Activated naive CD8-positive, alpha-beta T cell treated with anti-CD3 and anti-CD28 coated beads, Interleukin-2, amount 10 ng/mL, durations not matched to agents 7 days and 5 days (primary cell): ENCODE measurements around the gene SLIT3. TPM values are rescaled to one million over a fixed set of nuclear protein-coding genes. Genes with fewer than 3 reads are reported as not detected.

Source experiments
- ATAC-seq: fragments of 150-1000 bp; cut with Tn5 transposase; one replicate; pipeline ENCODE4 v1.10.0; 2021; ENCODE audit warnings: low read depth, moderate library complexity
- POLR2A ChIA-PET: fragments of 350-600 bp; sonication (Branson Sonifier 250); formaldehyde crosslinking; loops from one replicate; lab custom pipeline; 2021; ENCODE audit warnings: antibody characterized with exemption; lab: Charles Lee
- DNase-seq: peaks from one replicate; pipeline ENCODE4 v3.0.0; 2021
- H3K27ac Mint-ChIP-seq: one replicate; pipeline ENCODE4 v1.8.0; 2022; ENCODE audit warnings: mild to moderate bottlenecking, mixed read lengths
- H3K27me3 Mint-ChIP-seq: one replicate; pipeline ENCODE4 v1.8.0; 2022; ENCODE audit warnings: mild to moderate bottlenecking, moderate library complexity, mixed read lengths
- H3K36me3 Mint-ChIP-seq: one replicate; pipeline ENCODE4 v1.8.0; 2021; ENCODE audit warnings: mild to moderate bottlenecking, mixed read lengths
- H3K4me1 Mint-ChIP-seq: one replicate; pipeline ENCODE4 v1.8.0; 2021; ENCODE audit warnings: mixed read lengths
- H3K4me3 Mint-ChIP-seq: one replicate; pipeline ENCODE4 v1.8.0; 2022; ENCODE audit warnings: mild to moderate bottlenecking, moderate library complexity, mixed read lengths
- H3K9me3 Mint-ChIP-seq: one replicate; pipeline ENCODE4 v1.8.0; 2021; ENCODE audit warnings: mixed read lengths
- total RNA-seq, 2 experiments: library from RNA; stranded (reverse); gene quantifications; one replicate each; pipeline ENCODE4 v1.2.3, GENCODE V29; 2021

Gene SLIT3
- total RNA-seq = not detected

DNA sequence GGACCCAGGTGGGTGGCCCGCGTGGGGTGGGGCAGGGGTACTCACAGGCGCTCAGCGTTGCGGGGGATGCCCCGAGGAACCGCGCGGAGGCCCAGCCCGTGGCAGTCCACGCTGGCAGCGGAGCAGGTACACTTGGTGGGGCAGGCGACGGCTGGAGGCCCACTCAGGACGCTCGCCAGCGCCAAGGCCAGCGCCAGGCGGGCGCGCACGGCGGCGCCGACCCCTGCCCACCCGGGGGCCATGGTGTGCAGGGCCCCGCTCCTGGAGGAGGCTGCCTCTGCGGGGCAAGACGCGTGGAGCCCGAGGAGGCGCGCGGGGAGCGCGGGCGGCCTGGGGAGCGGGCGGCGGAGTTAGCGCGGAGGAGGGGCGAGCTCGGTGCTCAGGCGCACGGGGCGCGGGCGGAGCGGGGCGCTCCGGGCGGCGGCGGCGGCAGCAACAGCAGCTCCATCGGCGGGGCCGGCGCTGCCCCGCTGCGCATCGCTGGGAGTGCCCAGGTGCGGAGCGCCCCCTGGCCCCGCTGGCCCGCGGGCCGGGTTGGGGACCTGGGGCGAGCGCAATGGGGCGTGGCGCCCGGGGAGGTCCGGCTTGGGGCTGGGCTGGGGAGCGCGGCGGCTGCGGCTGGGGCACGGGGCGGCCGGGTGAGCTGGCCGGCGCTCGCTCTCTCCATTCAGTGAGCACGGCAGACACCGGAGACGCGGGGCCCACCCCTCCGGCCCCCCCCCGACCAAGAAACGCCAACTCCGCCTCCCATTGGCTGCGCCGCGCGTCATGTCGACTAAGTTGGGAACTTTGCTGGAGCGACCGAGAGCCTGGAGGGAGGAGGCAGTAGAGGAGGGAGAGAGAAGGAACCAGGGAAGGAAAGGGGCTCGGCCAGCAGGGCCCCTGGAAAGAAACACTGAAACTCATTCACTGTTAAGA is at the start of gene SLIT3:
SLIT3 (minus strand) TSS at position 672 of the 918 bp plus-strand sequence; CDS start at position 242, 430 bp downstream.
- ATAC-seq = no peak
- Mint-ChIP-seq H3K27ac (no peak within 1 kb of the TSS), H3K36me3 (no peaks in the 10 kb centered on the region), H3K27me3 (peaks cover 49% of the 10 kb centered on the region), H3K9me3 (no peaks in the 10 kb centered on the region), H3K4me3 (no peak within 1 kb of the TSS), H3K4me1 (peaks cover 9% of the 10 kb centered on the region)
- no peak for DNase-seq
- POLR2A ChIA-PET = no interaction called here

DNA sequence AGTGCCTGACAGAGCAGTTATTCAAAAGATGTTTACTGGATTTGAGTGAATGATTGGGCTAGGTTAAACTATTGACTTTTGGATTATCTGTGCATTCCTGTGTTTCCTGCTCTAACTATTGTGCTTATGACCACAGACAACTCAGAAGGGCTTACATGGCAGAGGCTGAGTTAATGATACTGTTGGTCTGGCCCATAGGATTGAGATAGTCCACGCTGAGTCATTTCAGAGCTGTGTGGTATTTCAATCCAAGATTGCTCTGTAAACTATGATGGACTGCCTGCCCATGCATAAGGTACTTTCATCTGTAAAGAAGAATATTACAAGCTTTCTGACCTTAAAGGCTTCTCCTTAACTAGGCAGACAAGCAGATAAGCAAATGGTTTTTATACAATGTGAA is 49.1 kb upstream of the SLIT3 start:
- no peaks in the 10 kb centered on the region for H3K36me3 Mint-ChIP-seq
- H3K27me3 Mint-ChIP-seq = peaks cover 4% of the 10 kb centered on the region
- H3K27ac Mint-ChIP-seq = no peak overlapping the region
- H3K4me3 Mint-ChIP-seq = no peak overlapping the region
- POLR2A ChIA-PET = no interaction called here
- H3K4me1 Mint-ChIP-seq = no peaks in the 10 kb centered on the region
- DNase-seq (no peak), ATAC-seq (no peak)
- no peaks in the 10 kb centered on the region for H3K9me3 Mint-ChIP-seq

DNA sequence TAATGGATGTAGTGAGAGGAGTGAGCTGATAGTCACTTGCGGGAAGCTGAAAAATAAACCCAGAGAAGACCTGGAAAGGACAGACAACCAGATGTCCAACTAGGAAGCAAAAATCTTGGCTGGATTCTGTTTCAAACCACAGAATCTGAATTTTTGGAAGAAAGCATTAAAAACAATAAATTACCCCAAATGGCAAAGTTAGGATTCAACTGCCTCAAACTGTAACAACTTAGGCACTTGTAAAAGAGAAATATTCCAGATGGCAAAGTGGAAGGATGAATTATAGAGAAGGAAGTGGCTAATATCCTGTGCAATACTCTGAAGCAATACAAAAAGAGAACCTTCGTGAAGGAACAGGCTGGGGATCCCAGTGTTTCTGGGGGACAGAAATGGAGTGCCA is 46.8 kb upstream of the SLIT3 start:
- POLR2A ChIA-PET = no interaction called here
- Mint-ChIP-seq H3K27ac (no peak overlapping the region), H3K4me1 (no peaks in the 10 kb centered on the region), H3K36me3 (no peaks in the 10 kb centered on the region), H3K4me3 (no peak overlapping the region), H3K27me3 (peaks cover 6% of the 10 kb centered on the region), H3K9me3 (no peaks in the 10 kb centered on the region)
- DNase-seq (no peak), ATAC-seq (no peak)

DNA sequence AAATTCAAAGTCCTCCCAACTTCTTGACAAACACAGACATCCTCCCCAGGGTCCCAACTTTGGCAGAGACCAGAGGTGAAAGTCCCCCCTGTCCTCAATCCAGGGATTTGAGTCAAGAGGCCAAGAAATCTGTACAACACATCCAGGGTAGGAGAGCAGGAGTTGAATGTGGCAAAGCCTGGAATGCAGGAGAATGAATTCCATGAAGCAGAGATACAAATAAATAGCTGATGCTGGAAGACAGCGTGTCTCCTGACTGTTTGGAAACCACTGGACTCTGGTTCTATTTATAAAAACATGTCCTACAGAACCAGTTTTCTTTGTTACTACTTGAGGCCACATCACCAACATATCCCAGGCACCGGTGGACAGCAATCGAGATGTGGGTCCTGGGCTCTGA is 43.7 kb upstream of the SLIT3 start:
- Mint-ChIP-seq H3K27me3 (peaks cover 6% of the 10 kb centered on the region), H3K36me3 (no peaks in the 10 kb centered on the region), H3K9me3 (no peaks in the 10 kb centered on the region), H3K27ac (no peak overlapping the region), H3K4me3 (no peak overlapping the region), H3K4me1 (no peaks in the 10 kb centered on the region)
- POLR2A ChIA-PET = no interaction called here
- DNase-seq = no peak
- no peak for ATAC-seq

DNA sequence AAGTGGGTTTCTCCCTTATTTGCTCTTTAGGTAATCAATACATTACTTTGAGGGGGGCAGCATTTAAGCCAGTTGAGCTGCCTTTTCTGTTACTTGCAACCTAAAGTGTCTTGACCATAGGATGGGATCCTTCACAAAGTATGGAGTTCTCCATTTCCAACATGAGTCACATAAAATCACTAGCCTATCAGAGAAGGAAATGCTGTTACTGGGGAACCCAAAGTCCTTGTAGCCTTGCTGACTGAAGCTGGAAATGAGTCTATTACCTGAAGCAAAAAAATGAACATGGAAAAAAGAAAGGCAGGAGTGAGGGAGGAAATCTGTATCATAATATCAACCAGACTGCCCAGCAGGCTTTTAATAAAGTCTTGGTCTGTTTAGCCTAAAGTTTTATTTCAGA is 42.8 kb upstream of the SLIT3 start:
- no peak overlapping the region for H3K4me3 Mint-ChIP-seq
- POLR2A ChIA-PET = no interaction called here
- H3K27me3 Mint-ChIP-seq = peaks cover 7% of the 10 kb centered on the region
- H3K27ac Mint-ChIP-seq = no peak overlapping the region
- H3K4me1 Mint-ChIP-seq = no peaks in the 10 kb centered on the region
- ATAC-seq (no peak), DNase-seq (no peak)
- no peaks in the 10 kb centered on the region for H3K9me3 Mint-ChIP-seq
- no peaks in the 10 kb centered on the region for H3K36me3 Mint-ChIP-seq

DNA sequence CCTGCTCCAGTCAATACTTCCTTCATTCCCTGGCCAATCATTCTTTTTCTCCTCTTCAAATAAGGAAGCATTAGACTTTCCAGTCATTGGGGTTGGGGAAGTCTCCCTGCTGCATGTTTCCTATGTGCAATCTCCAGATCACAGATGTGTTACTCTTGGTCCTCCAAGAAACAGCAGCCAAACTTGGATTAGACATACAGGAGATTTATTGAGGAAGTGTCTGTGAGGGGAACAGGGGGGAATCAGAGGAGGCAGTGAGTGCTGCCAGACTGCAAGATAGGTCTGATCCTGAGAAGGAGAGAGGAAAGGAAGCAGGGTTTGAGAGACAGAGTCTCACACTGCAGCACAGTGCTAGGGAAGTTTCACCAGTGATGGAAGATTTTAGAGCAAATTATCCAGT is 40.6 kb upstream of the SLIT3 start:
- no peaks in the 10 kb centered on the region for H3K4me1 Mint-ChIP-seq
- no peak overlapping the region for H3K27ac Mint-ChIP-seq
- no peak overlapping the region for H3K4me3 Mint-ChIP-seq
- ATAC-seq (no peak), DNase-seq (no peak)
- POLR2A ChIA-PET = no interaction called here
- no peaks in the 10 kb centered on the region for H3K9me3 Mint-ChIP-seq
- peaks cover 3% of the 10 kb centered on the region for H3K27me3 Mint-ChIP-seq
- no peaks in the 10 kb centered on the region for H3K36me3 Mint-ChIP-seq

DNA sequence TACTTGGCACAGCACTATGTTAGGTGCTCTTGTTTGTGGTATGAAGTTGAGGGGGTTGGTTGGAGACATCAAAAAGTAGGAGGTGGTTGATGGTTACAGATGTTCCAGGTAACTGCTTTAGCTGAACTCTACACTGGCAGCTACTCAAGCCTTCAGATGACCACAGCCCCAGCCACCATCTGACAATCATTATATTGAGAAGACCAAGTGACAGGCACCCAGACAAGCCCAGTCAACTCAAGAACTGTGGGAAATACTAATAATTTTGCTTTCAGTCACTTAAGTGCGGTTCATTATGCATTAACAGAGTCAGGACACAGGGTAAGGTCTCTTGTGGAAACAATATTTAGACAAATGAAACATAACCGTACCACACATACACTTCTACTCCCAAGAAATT is 38.9 kb upstream of the SLIT3 start:
- Mint-ChIP-seq H3K4me1 (no peaks in the 10 kb centered on the region), H3K27ac (no peak overlapping the region), H3K4me3 (no peak overlapping the region), H3K27me3 (peaks cover 3% of the 10 kb centered on the region), H3K36me3 (no peaks in the 10 kb centered on the region), H3K9me3 (no peaks in the 10 kb centered on the region)
- DNase-seq (no peak), ATAC-seq (no peak)
- POLR2A ChIA-PET = no interaction called here

DNA sequence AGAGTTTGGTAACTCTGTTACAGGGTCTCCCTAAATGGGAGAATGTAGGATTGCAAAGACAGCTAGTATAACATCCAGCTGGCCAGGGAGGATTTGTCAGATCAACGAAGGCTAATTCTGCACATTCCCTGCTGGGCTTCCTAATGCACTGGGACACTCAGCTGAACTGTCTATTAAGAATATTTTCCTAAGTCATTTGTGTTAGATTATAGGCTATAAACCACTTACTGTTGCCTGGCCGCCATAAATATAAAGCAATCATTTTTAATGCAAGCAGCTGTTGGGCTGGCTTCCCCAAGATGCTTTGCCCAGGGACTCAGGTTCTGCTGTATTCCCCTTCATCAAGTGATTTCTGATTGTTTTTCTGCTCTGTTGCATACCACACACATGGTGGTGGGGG is 35.3 kb upstream of the SLIT3 start:
- no peaks in the 10 kb centered on the region for H3K4me1 Mint-ChIP-seq
- H3K27ac Mint-ChIP-seq = no peak overlapping the region
- DNase-seq (no peak), ATAC-seq (no peak)
- H3K9me3 Mint-ChIP-seq = no peaks in the 10 kb centered on the region
- H3K27me3 Mint-ChIP-seq = peaks cover 2% of the 10 kb centered on the region
- H3K4me3 Mint-ChIP-seq = no peak overlapping the region
- POLR2A ChIA-PET = no interaction called here
- H3K36me3 Mint-ChIP-seq = no peaks in the 10 kb centered on the region

DNA sequence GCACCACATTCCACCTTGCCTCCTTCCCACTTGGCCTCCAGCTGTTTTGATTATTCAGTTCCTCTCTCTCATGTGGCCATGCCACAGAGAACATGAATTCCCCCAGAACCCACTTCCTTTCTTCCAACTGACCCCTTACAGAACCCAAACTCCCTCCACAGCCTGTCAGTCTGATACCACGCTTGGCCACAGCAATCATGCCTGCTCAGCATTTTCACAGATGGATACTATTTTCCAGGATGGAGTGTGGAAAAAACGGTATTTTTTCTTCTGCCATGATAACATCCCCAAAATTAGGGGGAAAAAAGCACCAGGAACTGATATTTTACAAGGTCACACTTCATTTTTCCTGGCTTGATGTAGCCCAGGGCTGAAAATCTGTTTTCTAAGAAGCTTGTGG is 34.9 kb upstream of the SLIT3 start:
- no peaks in the 10 kb centered on the region for H3K36me3 Mint-ChIP-seq
- no peak overlapping the region for H3K27ac Mint-ChIP-seq
- ATAC-seq (no peak), DNase-seq (no peak)
- no peak overlapping the region for H3K4me3 Mint-ChIP-seq
- no peaks in the 10 kb centered on the region for H3K9me3 Mint-ChIP-seq
- POLR2A ChIA-PET = no interaction called here
- peaks cover 2% of the 10 kb centered on the region for H3K27me3 Mint-ChIP-seq
- H3K4me1 Mint-ChIP-seq = no peaks in the 10 kb centered on the region

DNA sequence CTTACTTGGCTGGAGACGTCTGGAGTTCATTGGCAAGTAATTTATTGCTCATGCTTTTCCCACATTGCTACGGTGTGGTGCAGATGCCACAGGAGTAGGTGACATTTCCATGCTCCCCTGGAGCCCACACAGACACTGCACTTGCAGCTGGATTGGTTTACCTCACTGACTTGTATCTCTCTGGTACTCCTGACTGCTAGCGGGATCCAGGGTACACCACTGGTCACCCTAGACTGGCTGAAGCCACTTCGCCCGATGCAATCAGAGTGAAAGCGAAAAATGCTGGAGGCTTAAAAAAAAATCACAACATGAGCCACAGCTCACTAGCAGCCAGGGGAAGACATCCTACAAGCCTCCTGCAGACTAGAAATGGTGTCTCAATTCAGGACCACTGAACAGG is 32.6 kb upstream of the SLIT3 start:
- POLR2A ChIA-PET = no interaction called here
- Mint-ChIP-seq H3K27ac (no peak overlapping the region), H3K4me1 (no peaks in the 10 kb centered on the region), H3K27me3 (no peaks in the 10 kb centered on the region), H3K9me3 (no peaks in the 10 kb centered on the region), H3K36me3 (no peaks in the 10 kb centered on the region), H3K4me3 (no peak overlapping the region)
- ATAC-seq = no peak
- no peak for DNase-seq

DNA sequence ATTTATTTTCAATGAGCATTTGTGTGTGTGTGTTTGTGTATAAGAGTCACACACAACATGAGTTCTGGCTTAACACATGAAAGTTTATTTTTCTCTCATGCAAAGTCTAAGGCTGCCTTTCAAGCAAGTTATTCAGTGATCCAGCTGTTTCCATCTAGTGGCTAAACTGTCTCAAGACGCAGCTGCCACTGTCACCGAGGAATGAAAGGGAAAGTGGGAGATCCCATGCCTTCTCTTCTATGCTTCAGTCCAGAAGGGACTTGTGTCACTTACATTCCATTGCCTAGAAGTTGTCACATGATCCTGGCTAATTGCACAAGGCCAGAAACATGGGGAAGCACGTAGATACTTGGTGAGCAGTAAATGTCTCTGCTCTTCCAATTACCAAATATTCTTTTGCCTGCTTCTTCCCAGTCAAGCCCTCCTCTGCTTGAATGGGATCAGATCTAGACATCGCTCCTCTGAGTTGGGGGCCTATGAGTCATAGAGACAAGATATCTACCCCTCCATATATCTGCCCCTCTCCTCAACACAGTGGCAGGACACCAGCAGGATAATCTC is 30.4 kb upstream of the SLIT3 start:
- Mint-ChIP-seq H3K27me3 (no peaks in the 10 kb centered on the region), H3K4me1 (no peaks in the 10 kb centered on the region), H3K4me3 (no peak overlapping the region), H3K27ac (no peak overlapping the region), H3K9me3 (no peaks in the 10 kb centered on the region), H3K36me3 (no peaks in the 10 kb centered on the region)
- POLR2A ChIA-PET = no interaction called here
- ATAC-seq (no peak), DNase-seq (no peak)

DNA sequence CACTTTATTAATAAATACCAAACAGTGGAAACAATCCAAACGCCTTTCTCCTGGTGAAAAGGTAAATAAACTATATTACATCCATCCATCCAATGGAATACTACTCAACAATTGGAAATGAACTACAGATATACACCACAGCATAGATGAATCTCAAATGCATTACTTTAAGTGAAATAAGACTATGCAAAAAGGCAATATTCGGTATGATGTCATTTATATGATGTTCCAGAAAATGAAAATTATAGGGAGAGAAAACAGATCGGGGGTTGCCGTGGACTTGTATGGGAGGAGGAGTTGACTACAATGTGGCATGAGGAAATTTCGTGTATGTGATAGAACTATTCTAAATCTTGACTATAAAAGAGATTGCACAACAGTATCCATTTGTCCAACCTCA is 27.5 kb upstream of the SLIT3 start:
- H3K4me1 Mint-ChIP-seq = peaks cover 2% of the 10 kb centered on the region
- H3K27ac Mint-ChIP-seq = no peak overlapping the region
- POLR2A ChIA-PET = no interaction called here
- peaks cover 2% of the 10 kb centered on the region for H3K9me3 Mint-ChIP-seq
- DNase-seq = no peak
- ATAC-seq = no peak
- H3K27me3 Mint-ChIP-seq = no peaks in the 10 kb centered on the region
- H3K36me3 Mint-ChIP-seq = no peaks in the 10 kb centered on the region
- H3K4me3 Mint-ChIP-seq = no peak overlapping the region

DNA sequence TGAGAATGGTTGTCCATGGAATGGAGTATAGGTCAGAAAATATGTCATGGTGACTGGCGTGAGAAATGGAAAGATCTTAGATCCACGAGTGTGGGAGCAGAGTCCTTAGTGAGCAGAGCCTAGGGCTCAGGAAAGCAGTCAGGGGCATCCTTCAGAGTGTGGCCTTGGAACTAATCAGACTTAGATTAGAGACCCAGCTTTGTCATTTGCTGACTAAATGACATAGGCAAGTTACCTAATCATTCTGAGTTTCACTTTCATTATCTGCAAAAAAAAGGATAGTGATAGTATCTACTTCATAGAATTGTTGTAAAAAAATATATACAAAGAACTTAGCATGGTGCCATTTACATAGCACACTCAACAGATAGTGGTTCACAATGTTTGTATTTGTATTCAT is 24.3 kb upstream of the SLIT3 start:
- POLR2A ChIA-PET = no interaction called here
- Mint-ChIP-seq H3K9me3 (peaks cover 2% of the 10 kb centered on the region), H3K4me1 (peaks cover 2% of the 10 kb centered on the region), H3K27ac (no peak overlapping the region), H3K36me3 (no peaks in the 10 kb centered on the region), H3K27me3 (peaks cover 4% of the 10 kb centered on the region), H3K4me3 (no peak overlapping the region)
- no peak for ATAC-seq
- no peak for DNase-seq

DNA sequence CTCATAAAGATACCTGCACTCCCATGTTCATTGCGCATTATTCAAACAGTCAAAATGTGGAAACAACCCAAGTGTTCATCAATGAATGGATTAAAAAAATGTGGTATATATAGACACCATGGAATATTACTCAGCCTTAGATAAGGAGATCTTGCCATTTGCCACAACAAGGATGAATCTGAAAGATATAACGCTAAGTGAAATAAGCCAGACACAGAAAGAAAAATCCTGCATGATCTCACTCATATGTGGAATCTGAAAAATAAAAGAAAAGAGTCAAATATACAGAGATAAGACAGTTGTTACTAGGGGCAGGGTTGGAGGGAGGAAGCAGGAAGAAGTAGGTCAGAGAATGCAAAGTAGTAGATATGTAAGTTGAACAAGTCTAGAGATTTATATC is 17.6 kb upstream of the SLIT3 start:
- Mint-ChIP-seq H3K4me3 (no peak overlapping the region), H3K36me3 (no peaks in the 10 kb centered on the region), H3K9me3 (no peaks in the 10 kb centered on the region), H3K4me1 (no peaks in the 10 kb centered on the region), H3K27ac (no peak overlapping the region), H3K27me3 (peaks cover 10% of the 10 kb centered on the region)
- ATAC-seq = no peak
- POLR2A ChIA-PET = no interaction called here
- no peak for DNase-seq
